Trophoblast cell (in vitro differentiated cells and primary cell): ENCODE measurements around the gene MRTFB.
A peak's percentile ranks its signal among the peaks of the same experiment; 100 is the strongest.
"Not testable (repeated sequence)": the region's sequence is repeated elsewhere in the genome, so short reads cannot be mapped to it uniquely, and the experiment has no call there.

ENCODE experiments used
- DNase-seq, 2 donors: peaks; one replicate each; pipeline ENCODE4 v3.0.0-alpha.2; 2016
- H2AFZ ChIP-seq: 2 replicates; pipeline ENCODE4 v1.6.1; 2013; ENCODE audit warnings: low read length, moderate library complexity, mild to moderate bottlenecking; ENCODE audit not compliant: insufficient read depth, poor library complexity
- H2AK5ac ChIP-seq: 2 replicates; pipeline ENCODE4 v1.6.1; 2013; ENCODE audit warnings: mild to moderate bottlenecking, low read length
- H2BK120ac ChIP-seq: 2 replicates; pipeline ENCODE4 v1.6.1; 2013; ENCODE audit warnings: low read length, mild to moderate bottlenecking, moderate library complexity; ENCODE audit not compliant: insufficient read depth, poor library complexity
- H2BK12ac ChIP-seq: 2 replicates; pipeline ENCODE4 v1.6.1; 2013; ENCODE audit warnings: mild to moderate bottlenecking, low read length, moderate library complexity
- H2BK5ac ChIP-seq: 2 replicates; pipeline ENCODE4 v1.6.1; 2013; ENCODE audit warnings: low read length, low read depth, moderate library complexity, mild to moderate bottlenecking; ENCODE audit not compliant: poor library complexity
- H3K14ac ChIP-seq: 2 replicates; pipeline ENCODE4 v1.6.1; 2013; ENCODE audit warnings: mild to moderate bottlenecking, low read length
- H3K18ac ChIP-seq: 2 replicates; pipeline ENCODE4 v1.6.1; 2013; ENCODE audit warnings: mild to moderate bottlenecking, low read length
- H3K23ac ChIP-seq: 2 replicates; pipeline ENCODE4 v1.6.1; 2013; ENCODE audit warnings: low read length
- H3K27ac ChIP-seq: 2 replicates; pipeline ENCODE4 v1.5.1; 2013; ENCODE audit warnings: low read depth, mild to moderate bottlenecking, inconsistent platforms, low read length, moderate library complexity
- H3K27me3 ChIP-seq: 2 replicates; pipeline ENCODE4 v1.6.1; 2013; ENCODE audit warnings: inconsistent platforms, mild to moderate bottlenecking, low read length, moderate library complexity; ENCODE audit not compliant: insufficient read depth
- H3K36me3 ChIP-seq, 2 experiments: 1 replicate in 1 of 2; 2 replicates in 1 of 2; pipeline ENCODE4 v1.6.1; 2013; ENCODE audit warnings: low read length in 2 of 2, mild to moderate bottlenecking in 2 of 2, moderate library complexity in 1 of 2; ENCODE audit not compliant: insufficient read depth in 2 of 2, control insufficient read depth in 1 of 2
- H3K4ac ChIP-seq: 2 replicates; pipeline ENCODE4 v1.6.1; 2013; ENCODE audit warnings: low read depth, mild to moderate bottlenecking, low read length, moderate library complexity
- H3K4me1 ChIP-seq, 2 experiments: 1 replicate in 1 of 2; 2 replicates in 1 of 2; pipeline ENCODE4 v1.6.1; 2013; ENCODE audit warnings: low read length in 2 of 2, mild to moderate bottlenecking in 2 of 2, moderate library complexity in 1 of 2; ENCODE audit not compliant: insufficient read depth in 2 of 2, control insufficient read depth in 1 of 2
- H3K4me2 ChIP-seq: 2 replicates; pipeline ENCODE4 v1.6.1; 2013; ENCODE audit warnings: inconsistent platforms, mild to moderate bottlenecking, low read length, moderate library complexity
- H3K4me3 ChIP-seq: 2 replicates; pipeline ENCODE4 v1.5.1; 2013; ENCODE audit warnings: mild to moderate bottlenecking, low read depth, low read length, inconsistent platforms
- H3K79me1 ChIP-seq: one replicate; pipeline ENCODE4 v1.6.1; 2013; ENCODE audit warnings: low read length
- H3K79me2 ChIP-seq: 2 replicates; pipeline ENCODE4 v1.6.1; 2013; ENCODE audit warnings: low read length, mild to moderate bottlenecking; ENCODE audit not compliant: control insufficient read depth, insufficient read depth, poor library complexity
- H3K9ac ChIP-seq: 2 replicates; pipeline ENCODE4 v1.6.1; 2013; ENCODE audit warnings: mild to moderate bottlenecking, low read length
- H3K9me3 ChIP-seq: 2 replicates; pipeline ENCODE4 v1.6.1; 2013; ENCODE audit warnings: low read depth, mild to moderate bottlenecking, control low read depth, inconsistent platforms, low read length; ENCODE audit not compliant: insufficient read depth
- H4K12ac ChIP-seq: 2 replicates; pipeline ENCODE4 v1.6.1; 2013; ENCODE audit warnings: low read depth, mild to moderate bottlenecking, low read length, moderate library complexity
- H4K8ac ChIP-seq: 2 replicates; pipeline ENCODE4 v1.6.1; 2013; ENCODE audit warnings: low read depth, mild to moderate bottlenecking, low read length, moderate library complexity
- H4K91ac ChIP-seq: one replicate; pipeline ENCODE4 v1.6.1; 2013; ENCODE audit warnings: low read depth, mild to moderate bottlenecking, low read length, moderate library complexity
- WGBS: extraction: QIAGEN DNeasy Blood & Tissue Kit; methylation state at CpG from one replicate; pipeline ENCODE4 v1.1.7; 2013; ENCODE audit warnings: missing lambda C conversion rate; ENCODE audit not compliant: insufficient read length, insufficient coverage; ENCODE audit errors: extremely low coverage; 5-methylcytosine and 5-hydroxymethylcytosine counted together

Gene MRTFB

GRCh38 chr16:14043278-14043677 lies 27.8 kb upstream of the MRTFB start:
- H3K4me2 ChIP-seq = no peak overlapping the region
- WGBS = no CpG with 5 or more reads among the region's 6 CpGs
- no peaks in the 10 kb centered on the region for H3K36me3 ChIP-seq
- no peak overlapping the region for H3K23ac ChIP-seq
- no peaks in the 10 kb centered on the region for H3K79me1 ChIP-seq
- no peak overlapping the region for H3K18ac ChIP-seq
- H3K27me3 ChIP-seq = no peaks in the 10 kb centered on the region
- H3K4ac ChIP-seq = no peak overlapping the region
- H3K79me2 ChIP-seq = no peaks in the 10 kb centered on the region
- H3K27ac ChIP-seq = no peak overlapping the region
- H4K91ac ChIP-seq = no peak overlapping the region
- H2BK12ac ChIP-seq = no peak overlapping the region
- no peak overlapping the region for H3K9ac ChIP-seq
- H2AK5ac ChIP-seq = no peak overlapping the region
- no peak overlapping the region for H4K12ac ChIP-seq
- no peak overlapping the region for H3K4me3 ChIP-seq
- H2AFZ ChIP-seq = no peak overlapping the region
- no peak overlapping the region for H4K8ac ChIP-seq
- H3K14ac ChIP-seq = no peak overlapping the region
- H2BK120ac ChIP-seq = no peak overlapping the region
- no peaks in the 10 kb centered on the region for H3K9me3 ChIP-seq
- DNase-seq = no peak
- H2BK5ac ChIP-seq = no peak overlapping the region
- no peaks in the 10 kb centered on the region for H3K4me1 ChIP-seq

- H4K8ac ChIP-seq = no peak overlapping the region
- no peaks in the 10 kb centered on the region for H3K27me3 ChIP-seq
- H3K4me3 ChIP-seq = no peak overlapping the region
- no peak for DNase-seq
- no peak overlapping the region for H3K4me2 ChIP-seq
- H2AFZ ChIP-seq = no peak overlapping the region
- no peak overlapping the region for H2AK5ac ChIP-seq
- H3K79me1 ChIP-seq = no peaks in the 10 kb centered on the region
- H2BK5ac ChIP-seq = no peak overlapping the region
- H3K4me1 ChIP-seq = no peaks in the 10 kb centered on the region
- H3K36me3 ChIP-seq = no peaks in the 10 kb centered on the region
- H4K91ac ChIP-seq = no peak overlapping the region
- H3K9me3 ChIP-seq = no peaks in the 10 kb centered on the region
- no peak overlapping the region for H3K27ac ChIP-seq
- no peak overlapping the region for H3K14ac ChIP-seq
- H3K18ac ChIP-seq = no peak overlapping the region
- no peak overlapping the region for H3K23ac ChIP-seq
- no peak overlapping the region for H4K12ac ChIP-seq
- H3K9ac ChIP-seq = no peak overlapping the region
- no peak overlapping the region for H2BK12ac ChIP-seq
- no peak overlapping the region for H3K4ac ChIP-seq
- no peak overlapping the region for H2BK120ac ChIP-seq
- no peaks in the 10 kb centered on the region for H3K79me2 ChIP-seq
- WGBS = no CpG with 5 or more reads among the region's 6 CpGs
These were observed 27.3 kb upstream of the MRTFB start for GRCh38 chr16:14043793-14044192.

- not testable (repeated sequence) for H3K4me3 ChIP-seq, H2BK5ac ChIP-seq, H3K9me3 ChIP-seq, H3K4me2 ChIP-seq, H2AK5ac ChIP-seq, H3K4ac ChIP-seq, H3K23ac ChIP-seq, H3K79me2 ChIP-seq, H3K18ac ChIP-seq, H3K14ac ChIP-seq, H4K8ac ChIP-seq, H2AFZ ChIP-seq, H4K12ac ChIP-seq, H3K36me3 ChIP-seq, DNase-seq, H2BK120ac ChIP-seq, H3K27me3 ChIP-seq, H2BK12ac ChIP-seq, H4K91ac ChIP-seq, H3K4me1 ChIP-seq, H3K9ac ChIP-seq, H3K79me1 ChIP-seq, H3K27ac ChIP-seq
- no CpG with 5 or more reads among the region's 6 CpGs for WGBS
These were observed 23.8 kb upstream of the MRTFB start for GRCh38 chr16:14047121-14047859.

GRCh38 chr16:14050291-14051027 lies 20.7 kb upstream of the MRTFB start:
- Histone ChIP-seq H2BK120ac (peak overlapping the region; percentile 2), H3K79me1 (peaks cover 4% of the 10 kb centered on the region), H3K27me3 (no peaks in the 10 kb centered on the region), H3K9ac (no peak overlapping the region), H3K27ac (no peak overlapping the region), H2AFZ (no peak overlapping the region), H3K4me3 (no peak overlapping the region), H4K8ac (peak overlapping the region; percentile 1), H3K4ac (no peak overlapping the region), H2AK5ac (no peak overlapping the region), H2BK5ac (no peak overlapping the region), H4K91ac (peak overlapping the region; percentile 49), H3K14ac (no peak overlapping the region), H4K12ac (no peak overlapping the region), H3K79me2 (peaks cover 1% of the 10 kb centered on the region), H3K18ac (no peak overlapping the region), H2BK12ac (no peak overlapping the region), H3K4me2 (peak overlapping the region; percentile 42), H3K23ac (no peak overlapping the region), H3K36me3 (no peaks in the 10 kb centered on the region), H3K4me1 (peaks cover 9 to 10% of the 10 kb centered on the region in 2 experiments), H3K9me3 (no peaks in the 10 kb centered on the region)
- no CpG with 5 or more reads among the region's 10 CpGs for WGBS
- DNase-seq = peak; percentile 59 to 77
